Cardiac muscle cell (in vitro differentiated cells and primary cell): ENCODE data around the gene PRKG1. TPM values are rescaled to one million over a fixed set of nuclear protein-coding genes. Genes with fewer than 3 reads are reported as not detected.

Experiments used
- DNase-seq, 2 donors: peaks; one replicate each; pipeline versions ENCODE4 v3.0.0 to v3.0.0-alpha.2; 2010 to 2017; ENCODE audit warnings: low read depth in 1 of 2, low spot score in 1 of 2
- H3K27ac ChIP-seq: fragments of 200-600 bp; sonication (generic); 2 replicates; pipeline ENCODE4 v1.5.1; 2016
- H3K27me3 ChIP-seq: fragments of 200-600 bp; sonication (generic); 2 replicates; pipeline ENCODE4 v1.6.0; 2016; ENCODE audit warnings: control low read depth
- H3K36me3 ChIP-seq: fragments of 200-600 bp; sonication (generic); 2 replicates; pipeline ENCODE4 v1.5.1; 2016; ENCODE audit warnings: control low read depth
- H3K4me1 ChIP-seq: fragments of 200-600 bp; sonication (generic); 2 replicates; pipeline ENCODE4 v1.8.1; 2017; ENCODE audit warnings: low read depth, mild to moderate bottlenecking, mixed run types
- H3K4me3 ChIP-seq: fragments of 200-600 bp; sonication (generic); 2 replicates; pipeline ENCODE4 v1.5.1; 2016; ENCODE audit warnings: mild to moderate bottlenecking
- H3K9me3 ChIP-seq: fragments of 200-600 bp; sonication (generic); 2 replicates; pipeline ENCODE4 v1.5.1; 2017; ENCODE audit warnings: low read depth, mild to moderate bottlenecking, control low read depth
- polyA plus RNA-seq: library from polyadenylated mRNA; unstranded; fragments of >200 nt; fragmentation: Nextera tagmentation; extraction: Ambion mirVana; gene quantifications from 2 replicates; pipeline ENCODE4 v1.2.1, GENCODE V29; 2016
- total RNA-seq: library from RNA; depleted of rRNA; stranded (reverse); fragments of >200 nt; gene quantifications from 2 replicates; pipeline ENCODE4 v1.2.3, GENCODE V29; 2016
- TF ChIP-seq, protein P1 (sequence below): IDR thresholded peaks from 2 replicates; pipeline ENCODE4 v1.5.1; 2012; ENCODE audit warnings: low read depth, mild to moderate bottlenecking, low read length

The PRKG1 gene
- total and polyA plus RNA-seq, 2 experiments from 2014 or later = 2.9 to 13.3 TPM

DNA sequence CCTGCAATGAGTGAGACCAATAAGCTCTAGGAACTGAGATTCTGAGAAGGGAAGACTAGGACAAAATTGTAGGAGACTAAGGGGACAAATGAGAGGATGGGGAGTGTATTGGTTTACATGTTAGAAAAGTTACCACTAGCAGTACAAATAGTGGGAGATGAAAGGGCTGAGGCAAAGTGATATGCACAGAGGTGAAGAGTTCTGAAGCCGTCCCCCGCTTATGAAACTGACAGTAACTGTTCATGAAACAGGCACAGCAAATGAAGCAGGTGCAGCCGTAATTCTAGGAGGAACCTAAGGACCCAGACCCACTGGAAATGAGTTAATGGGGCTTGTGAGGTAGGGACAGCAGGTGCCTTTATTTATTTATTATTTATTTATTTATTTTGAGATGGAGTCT lies 211.3 kb downstream of the PRKG1 start:
- H3K36me3 ChIP-seq = no peaks in the 10 kb centered on the region
- H3K9me3 ChIP-seq = no peaks in the 10 kb centered on the region
- no peak overlapping the region for H3K4me3 ChIP-seq
- no peaks in the 10 kb centered on the region for H3K27me3 ChIP-seq
- TF ChIP-seq, protein P1, sequence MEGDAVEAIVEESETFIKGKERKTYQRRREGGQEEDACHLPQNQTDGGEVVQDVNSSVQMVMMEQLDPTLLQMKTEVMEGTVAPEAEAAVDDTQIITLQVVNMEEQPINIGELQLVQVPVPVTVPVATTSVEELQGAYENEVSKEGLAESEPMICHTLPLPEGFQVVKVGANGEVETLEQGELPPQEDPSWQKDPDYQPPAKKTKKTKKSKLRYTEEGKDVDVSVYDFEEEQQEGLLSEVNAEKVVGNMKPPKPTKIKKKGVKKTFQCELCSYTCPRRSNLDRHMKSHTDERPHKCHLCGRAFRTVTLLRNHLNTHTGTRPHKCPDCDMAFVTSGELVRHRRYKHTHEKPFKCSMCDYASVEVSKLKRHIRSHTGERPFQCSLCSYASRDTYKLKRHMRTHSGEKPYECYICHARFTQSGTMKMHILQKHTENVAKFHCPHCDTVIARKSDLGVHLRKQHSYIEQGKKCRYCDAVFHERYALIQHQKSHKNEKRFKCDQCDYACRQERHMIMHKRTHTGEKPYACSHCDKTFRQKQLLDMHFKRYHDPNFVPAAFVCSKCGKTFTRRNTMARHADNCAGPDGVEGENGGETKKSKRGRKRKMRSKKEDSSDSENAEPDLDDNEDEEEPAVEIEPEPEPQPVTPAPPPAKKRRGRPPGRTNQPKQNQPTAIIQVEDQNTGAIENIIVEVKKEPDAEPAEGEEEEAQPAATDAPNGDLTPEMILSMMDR = no peak
- DNase-seq = no peak
- no peak overlapping the region for H3K27ac ChIP-seq
- H3K4me1 ChIP-seq = peaks cover 4% of the 10 kb centered on the region

DNA sequence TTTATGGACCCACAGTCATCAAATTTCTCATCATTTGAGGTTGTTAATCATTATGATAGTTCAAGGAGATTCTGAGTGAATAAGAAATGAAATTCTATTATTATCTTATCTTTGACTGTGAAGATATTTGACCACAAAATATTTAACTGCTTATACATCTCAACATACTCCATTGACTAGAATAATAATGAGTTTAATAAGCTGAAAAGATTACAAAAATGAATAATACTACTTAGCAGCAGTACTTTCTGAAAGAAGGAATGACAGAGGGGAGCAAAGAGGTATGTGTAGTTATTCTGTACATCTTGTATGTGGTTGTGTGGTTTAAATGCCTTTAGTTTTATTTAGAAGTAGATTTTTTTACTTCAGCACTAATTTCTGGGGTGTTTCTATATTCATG lies 214.2 kb downstream of the PRKG1 start:
- no peaks in the 10 kb centered on the region for H3K36me3 ChIP-seq
- no peaks in the 10 kb centered on the region for H3K9me3 ChIP-seq
- H3K4me3 ChIP-seq = no peak overlapping the region
- DNase-seq = no peak
- H3K4me1 ChIP-seq = no peaks in the 10 kb centered on the region
- no peak overlapping the region for H3K27ac ChIP-seq
- TF ChIP-seq, protein P1 = no peak
- no peaks in the 10 kb centered on the region for H3K27me3 ChIP-seq

DNA sequence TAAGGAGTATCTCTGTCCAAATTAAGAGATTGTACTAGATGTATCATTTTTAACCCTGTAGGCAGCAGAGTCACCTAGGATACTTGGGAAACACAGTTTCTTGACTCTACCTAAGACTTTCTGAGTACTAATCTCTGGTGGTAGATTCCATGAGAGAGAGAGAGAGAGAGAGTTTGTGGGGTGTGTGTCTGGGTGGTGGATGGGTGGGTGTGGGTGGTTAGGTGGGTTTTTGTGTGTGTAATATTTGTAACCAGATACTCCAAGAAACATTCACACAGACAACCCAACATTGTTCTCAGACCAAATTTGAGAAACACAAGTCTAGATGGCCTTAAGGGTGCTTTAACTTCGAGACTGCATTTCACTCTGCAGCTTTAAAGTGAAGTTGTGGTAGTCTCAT lies 215.2 kb downstream of the PRKG1 start:
- H3K27ac ChIP-seq = no peak overlapping the region
- H3K36me3 ChIP-seq = no peaks in the 10 kb centered on the region
- H3K9me3 ChIP-seq = no peaks in the 10 kb centered on the region
- no peak overlapping the region for H3K4me3 ChIP-seq
- TF ChIP-seq, protein P1 = no peak
- no peaks in the 10 kb centered on the region for H3K27me3 ChIP-seq
- no peaks in the 10 kb centered on the region for H3K4me1 ChIP-seq
- DNase-seq = no peak

DNA sequence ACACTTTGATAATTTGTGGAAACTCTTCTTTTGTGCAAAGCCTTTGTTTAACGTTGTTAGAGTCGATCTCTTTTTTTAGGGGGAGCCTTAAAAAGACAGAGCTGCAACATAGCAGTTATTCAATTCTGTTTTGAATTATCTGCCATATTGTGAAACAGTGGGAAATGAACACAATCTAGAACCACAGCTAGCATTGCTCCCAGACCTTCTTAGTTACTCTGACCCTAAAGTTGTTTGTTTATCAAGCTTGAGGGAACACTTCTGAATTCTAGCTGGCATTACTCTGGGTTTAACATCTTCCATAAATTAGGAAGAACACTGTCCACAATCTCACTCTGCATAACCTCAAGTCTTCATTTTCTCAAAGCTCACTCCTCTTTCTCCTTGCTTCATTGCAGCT lies 217.7 kb downstream of the PRKG1 start:
- TF ChIP-seq, protein P1 = no peak
- Histone ChIP-seq H3K27me3 (no peaks in the 10 kb centered on the region), H3K27ac (no peak overlapping the region), H3K9me3 (no peaks in the 10 kb centered on the region), H3K36me3 (no peaks in the 10 kb centered on the region), H3K4me1 (no peaks in the 10 kb centered on the region), H3K4me3 (no peak overlapping the region)
- no peak for DNase-seq

DNA sequence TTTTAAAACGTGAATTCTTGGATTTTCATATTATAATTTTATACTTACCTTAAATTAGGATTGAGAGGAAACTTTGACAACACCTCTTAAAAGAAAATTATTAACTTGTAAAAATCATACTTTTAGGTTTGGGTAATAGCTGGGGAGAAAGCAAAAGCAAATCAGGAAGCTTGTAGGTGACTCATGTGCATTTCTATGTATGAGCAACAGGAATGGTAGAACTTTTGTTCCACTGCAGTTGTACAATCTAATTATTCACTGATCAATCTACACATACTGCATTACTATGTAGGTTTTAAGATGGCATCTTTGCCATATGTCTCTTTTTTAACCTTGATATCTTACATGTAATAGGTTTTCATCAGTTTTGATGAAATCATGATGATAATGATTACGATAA lies 223.2 kb downstream of the PRKG1 start:
- Histone ChIP-seq H3K36me3 (no peaks in the 10 kb centered on the region), H3K27ac (no peak overlapping the region), H3K27me3 (no peaks in the 10 kb centered on the region), H3K9me3 (no peaks in the 10 kb centered on the region), H3K4me1 (peaks cover 6% of the 10 kb centered on the region), H3K4me3 (no peak overlapping the region)
- TF ChIP-seq, protein P1 = no peak
- DNase-seq = no peak
